ENCODE measurements around the gene AKAP8L. TPM values are rescaled to one million over a fixed set of nuclear protein-coding genes. Genes with fewer than 3 reads are reported as not detected.
A peak's percentile ranks its signal among the peaks of the same experiment; 100 is the strongest.

AKAP8L gene
- 51.8 and 58.5 TPM in 2 replicates for total RNA-seq (2014; rRNA removed; shearing (Covaris generic); ENCODE audit: low replicate concordance)

GRCh38 chr19:15418579-15419412 lies at the start of gene AKAP8L:
Gene AKAP8L, minus strand, starts transcription at chr19:15418988. Its CDS starts 65 bp downstream, at chr19:15418923.
- in situ Hi-C loops (cut with HindIII; ENCODE audit: low pct_unique_long_range_greater_than_20kb, low sequenced_read_pairs) = no loop called here
- DNase-seq (ENCODE audit: low read depth) = peak; percentile 100

- in situ Hi-C loops (cut with HindIII; ENCODE audit: low pct_unique_long_range_greater_than_20kb, low sequenced_read_pairs) = no loop called here
- no peak for DNase-seq (ENCODE audit: low read depth)
Measured at GRCh38 chr19:15467734-15468214, 49.0 kb upstream of the AKAP8L start.

GRCh38 chr19:15466851-15467733 lies 48.3 kb upstream of the AKAP8L start:
- in situ Hi-C loops (cut with HindIII; ENCODE audit: low pct_unique_long_range_greater_than_20kb, low sequenced_read_pairs) = no loop called here
- DNase-seq (ENCODE audit: low read depth) = peak; percentile 29

- in situ Hi-C loops (cut with HindIII; ENCODE audit: low pct_unique_long_range_greater_than_20kb, low sequenced_read_pairs) = no loop called here
- no peak for DNase-seq (ENCODE audit: low read depth)
Measured at GRCh38 chr19:15464394-15465385, 45.9 kb upstream of the AKAP8L start, which contains the start of gene RASAL3. Gene RASAL3, minus strand, starts transcription at chr19:15464544. Its CDS starts 186 bp downstream, at chr19:15464358.

- DNase-seq (ENCODE audit: low read depth) = no peak
- in situ Hi-C loops (cut with HindIII; ENCODE audit: low pct_unique_long_range_greater_than_20kb, low sequenced_read_pairs) = no loop called here
Measured at GRCh38 chr19:15463861-15464371, 45.1 kb upstream of the AKAP8L start.

GRCh38 chr19:15461694-15462093 lies 42.9 kb upstream of the AKAP8L start:
- in situ Hi-C loops (cut with HindIII; ENCODE audit: low pct_unique_long_range_greater_than_20kb, low sequenced_read_pairs) = no loop called here
- DNase-seq (ENCODE audit: low read depth) = no peak

- in situ Hi-C loops (cut with HindIII; ENCODE audit: low pct_unique_long_range_greater_than_20kb, low sequenced_read_pairs) = no loop called here
- no peak for DNase-seq (ENCODE audit: low read depth)
Measured at GRCh38 chr19:15457701-15458484, 39.1 kb upstream of the AKAP8L start.

GRCh38 chr19:15456871-15457700 lies 38.3 kb upstream of the AKAP8L start:
- in situ Hi-C loops (cut with HindIII; ENCODE audit: low pct_unique_long_range_greater_than_20kb, low sequenced_read_pairs) = no loop called here
- no peak for DNase-seq (ENCODE audit: low read depth)

GRCh38 chr19:15456441-15456840 lies 37.7 kb upstream of the AKAP8L start:
- in situ Hi-C loops (cut with HindIII; ENCODE audit: low pct_unique_long_range_greater_than_20kb, low sequenced_read_pairs) = no loop called here
- no peak for DNase-seq (ENCODE audit: low read depth)

- no peak for DNase-seq (ENCODE audit: low read depth)
- in situ Hi-C loops (cut with HindIII; ENCODE audit: low pct_unique_long_range_greater_than_20kb, low sequenced_read_pairs) = no loop called here
Measured at GRCh38 chr19:15455996-15456395, 37.2 kb upstream of the AKAP8L start.

GRCh38 chr19:15453906-15454860 lies 35.4 kb upstream of the AKAP8L start:
- DNase-seq (ENCODE audit: low read depth) = no peak
- in situ Hi-C loops (cut with HindIII; ENCODE audit: low pct_unique_long_range_greater_than_20kb, low sequenced_read_pairs) = no loop called here

- in situ Hi-C loops (cut with HindIII; ENCODE audit: low pct_unique_long_range_greater_than_20kb, low sequenced_read_pairs) = no loop called here
- no peak for DNase-seq (ENCODE audit: low read depth)
Measured at GRCh38 chr19:15453091-15453578, 34.3 kb upstream of the AKAP8L start.

- in situ Hi-C loops (cut with HindIII; ENCODE audit: low pct_unique_long_range_greater_than_20kb, low sequenced_read_pairs) = no loop called here
- DNase-seq (ENCODE audit: low read depth) = peak; percentile 98
Measured at GRCh38 chr19:15452111-15453047, 33.6 kb upstream of the AKAP8L start.

GRCh38 chr19:15450528-15450890 lies 31.7 kb upstream of the AKAP8L start:
- in situ Hi-C loops (cut with HindIII; ENCODE audit: low pct_unique_long_range_greater_than_20kb, low sequenced_read_pairs) = no loop called here
- DNase-seq (ENCODE audit: low read depth) = no peak
